Stomach smooth muscle (tissue), 2 donors: ENCODE results near the gene PCDHAC2.

ENCODE experiments used
- H3K27ac ChIP-seq: one replicate; pipeline ENCODE4 v1.7.0; 2013; ENCODE audit warnings: mild to moderate bottlenecking, low read length, inconsistent platforms
- H3K27me3 ChIP-seq, 2 donors: one replicate each; pipeline ENCODE4 v1.7.0; 2013; ENCODE audit warnings: low read length in 2 of 2; ENCODE audit not compliant: insufficient read depth in 2 of 2, control insufficient read depth in 1 of 2
- H3K36me3 ChIP-seq, 2 donors: one replicate each; pipeline ENCODE4 v1.7.0; 2013; ENCODE audit warnings: low read length in 2 of 2; ENCODE audit not compliant: control insufficient read depth in 2 of 2, insufficient read depth in 2 of 2
- H3K4me1 ChIP-seq: one replicate; pipeline ENCODE4 v1.7.0; 2013; ENCODE audit warnings: low read length; ENCODE audit not compliant: control insufficient read depth, insufficient read depth
- H3K4me3 ChIP-seq, 2 donors: one replicate each; pipeline ENCODE4 v1.7.0; 2013; ENCODE audit warnings: low read length in 2 of 2
- H3K9ac ChIP-seq, 2 donors: one replicate each; pipeline ENCODE4 v1.7.0; 2013; ENCODE audit warnings: low read length in 2 of 2, mild to moderate bottlenecking in 1 of 2
- H3K9me3 ChIP-seq, 2 donors: one replicate each; pipeline ENCODE4 v1.7.0; 2013; ENCODE audit warnings: low read length in 2 of 2; ENCODE audit not compliant: control insufficient read depth in 2 of 2
- donor health status: healthy.
- donor health status: Pancreatic carcinoma.

Gene PCDHAC2

DNA sequence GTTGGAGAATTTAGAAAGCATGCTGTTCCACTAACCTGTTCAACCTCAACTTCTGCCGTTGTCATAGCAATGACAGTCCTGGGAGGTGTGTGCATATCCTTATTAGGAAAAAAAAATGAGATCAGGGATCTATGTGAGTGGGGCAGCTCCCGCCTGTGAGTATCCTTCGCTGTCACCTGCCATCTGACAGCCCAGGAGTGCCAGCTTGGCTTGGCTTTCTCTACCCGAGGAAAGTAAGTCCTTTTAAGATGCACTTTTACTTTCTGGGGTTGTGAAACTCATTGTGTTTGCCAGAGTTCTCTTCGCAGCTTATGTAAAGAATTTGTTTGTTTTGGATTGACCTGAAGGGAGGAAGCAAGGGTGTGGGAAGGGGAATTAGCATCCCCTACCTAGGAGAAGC lies 21.8 kb downstream of the PCDHAC2 start:
- H3K9ac ChIP-seq = no peak overlapping the region
- no peak overlapping the region for H3K27ac ChIP-seq
- no peaks in the 10 kb centered on the region for H3K9me3 ChIP-seq
- no peak overlapping the region for H3K4me3 ChIP-seq
- peaks cover 0 to 2% of the 10 kb centered on the region in 2 donors for H3K27me3 ChIP-seq
- no peaks in the 10 kb centered on the region for H3K4me1 ChIP-seq
- H3K36me3 ChIP-seq = no peaks in the 10 kb centered on the region

DNA sequence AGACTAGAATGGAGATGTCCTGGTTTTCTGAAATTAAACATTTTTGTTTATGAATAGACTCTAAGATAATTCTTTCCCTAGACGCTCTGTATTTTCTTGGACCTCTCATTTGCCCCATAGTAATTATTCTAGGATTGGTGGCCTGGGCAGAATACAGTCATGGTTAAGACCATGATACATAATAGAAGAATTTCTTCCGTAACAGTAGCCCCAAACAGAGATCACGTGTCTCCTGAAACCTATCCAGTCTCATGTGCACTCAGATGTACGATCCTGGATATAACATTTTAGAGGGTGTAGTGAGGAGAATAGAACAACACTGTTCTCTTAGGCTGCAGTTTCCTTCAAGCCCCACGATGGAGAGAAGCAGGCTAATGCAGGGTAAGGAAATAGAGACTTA lies 22.3 kb downstream of the PCDHAC2 start:
- H3K4me1 ChIP-seq = no peaks in the 10 kb centered on the region

DNA sequence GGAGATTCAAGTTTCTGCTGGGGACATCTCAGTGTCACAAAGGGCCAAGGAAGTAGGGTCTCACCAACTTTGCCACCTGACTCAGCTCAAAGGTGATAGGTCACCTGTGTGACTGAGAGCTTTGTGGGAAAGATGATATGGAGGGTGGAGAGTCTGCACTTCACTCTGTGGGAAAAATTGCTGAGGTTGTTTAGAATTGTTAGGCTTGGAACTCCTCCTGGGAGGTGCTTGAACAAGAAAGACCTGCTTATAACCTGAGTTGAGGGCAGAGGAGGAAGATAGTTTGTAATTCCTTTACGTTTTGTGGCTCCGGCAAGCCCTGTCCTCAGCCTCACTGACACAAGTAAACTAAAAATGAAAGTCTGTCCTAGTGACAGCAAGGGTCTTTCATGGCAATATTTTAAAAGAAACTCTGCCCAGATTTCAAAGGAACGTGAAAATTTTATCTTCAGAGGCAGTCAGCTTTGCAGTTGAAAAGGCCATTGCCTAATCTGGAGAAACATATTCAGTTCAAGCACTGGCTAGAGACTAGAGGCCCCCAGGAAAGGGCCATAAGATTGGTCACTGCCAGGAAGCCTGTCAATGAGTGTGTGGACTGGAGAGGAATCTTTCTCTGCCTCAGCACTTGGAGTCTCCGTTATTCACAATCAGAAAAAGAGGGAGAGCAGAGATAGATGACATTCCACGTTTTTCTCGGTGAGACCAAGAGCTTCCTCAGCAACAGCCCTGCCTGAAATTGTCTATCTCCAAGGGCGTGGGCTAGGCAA lies 23.2 kb downstream of the PCDHAC2 start:
- H3K27me3 ChIP-seq = peaks cover 0 to 2% of the 10 kb centered on the region in 2 donors
- H3K4me1 ChIP-seq = no peaks in the 10 kb centered on the region
- H3K27ac ChIP-seq = no peak overlapping the region
- no peak overlapping the region for H3K9ac ChIP-seq
- no peaks in the 10 kb centered on the region for H3K36me3 ChIP-seq
- no peak overlapping the region for H3K4me3 ChIP-seq
- no peaks in the 10 kb centered on the region for H3K9me3 ChIP-seq

More for the DNA sequence above, 22.3 kb downstream of the PCDHAC2 start:
- Histone ChIP-seq H3K4me3 (no peak overlapping the region), H3K9me3 (no peaks in the 10 kb centered on the region), H3K9ac (no peak overlapping the region), H3K36me3 (no peaks in the 10 kb centered on the region), H3K27me3 (peaks cover 0 to 2% of the 10 kb centered on the region in 2 donors), H3K27ac (no peak overlapping the region)

DNA sequence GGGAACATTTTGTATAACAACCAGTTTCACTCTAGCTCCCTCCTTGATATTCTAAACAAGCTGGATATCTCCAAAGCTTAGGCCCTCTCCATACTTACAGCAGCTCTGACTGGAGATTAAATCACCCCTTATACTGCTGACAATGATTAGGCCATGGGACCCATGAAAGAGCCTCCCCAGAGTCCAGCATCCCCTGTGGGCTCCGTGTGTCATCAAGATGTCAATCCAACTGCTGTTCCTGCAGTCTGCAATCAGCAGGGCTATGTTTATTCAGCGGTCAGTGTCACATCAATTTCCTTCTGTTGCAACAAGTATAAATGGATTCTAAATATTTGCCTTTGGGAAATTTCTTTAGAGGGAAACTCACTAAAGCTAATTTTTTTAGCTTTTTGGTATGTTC lies 26.6 kb downstream of the PCDHAC2 start:
- no peak overlapping the region for H3K9ac ChIP-seq
- H3K27ac ChIP-seq = no peak overlapping the region
- H3K27me3 ChIP-seq = peaks cover 0 to 2% of the 10 kb centered on the region in 2 donors
- H3K4me3 ChIP-seq = no peak overlapping the region
- no peaks in the 10 kb centered on the region for H3K36me3 ChIP-seq
- no peaks in the 10 kb centered on the region for H3K4me1 ChIP-seq
- H3K9me3 ChIP-seq = no peaks in the 10 kb centered on the region

DNA sequence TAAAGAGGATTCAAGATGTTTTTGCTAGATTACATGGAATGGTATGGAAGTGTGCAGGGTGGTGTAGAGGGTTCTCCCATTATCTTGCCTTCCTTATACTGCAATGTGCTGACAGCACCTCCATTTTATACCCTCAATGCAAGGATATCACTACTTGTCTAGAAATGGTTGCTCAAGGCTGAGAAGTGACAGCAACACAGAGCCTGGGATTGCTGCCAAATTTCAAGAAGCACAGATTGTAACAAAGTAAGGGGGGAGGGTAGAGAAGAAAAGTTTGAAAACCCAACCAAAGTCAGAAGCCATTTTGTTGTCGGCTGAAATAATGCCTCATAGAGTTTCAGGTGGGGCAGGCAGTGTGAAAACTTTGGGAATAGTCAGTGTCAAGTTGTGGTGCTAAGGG lies 29.8 kb downstream of the PCDHAC2 start:
- Histone ChIP-seq H3K9me3 (no peaks in the 10 kb centered on the region), H3K4me1 (no peaks in the 10 kb centered on the region), H3K9ac (no peak overlapping the region), H3K4me3 (no peak overlapping the region), H3K27ac (no peak overlapping the region), H3K27me3 (peaks cover 0 to 4% of the 10 kb centered on the region in 2 donors), H3K36me3 (no peaks in the 10 kb centered on the region)

DNA sequence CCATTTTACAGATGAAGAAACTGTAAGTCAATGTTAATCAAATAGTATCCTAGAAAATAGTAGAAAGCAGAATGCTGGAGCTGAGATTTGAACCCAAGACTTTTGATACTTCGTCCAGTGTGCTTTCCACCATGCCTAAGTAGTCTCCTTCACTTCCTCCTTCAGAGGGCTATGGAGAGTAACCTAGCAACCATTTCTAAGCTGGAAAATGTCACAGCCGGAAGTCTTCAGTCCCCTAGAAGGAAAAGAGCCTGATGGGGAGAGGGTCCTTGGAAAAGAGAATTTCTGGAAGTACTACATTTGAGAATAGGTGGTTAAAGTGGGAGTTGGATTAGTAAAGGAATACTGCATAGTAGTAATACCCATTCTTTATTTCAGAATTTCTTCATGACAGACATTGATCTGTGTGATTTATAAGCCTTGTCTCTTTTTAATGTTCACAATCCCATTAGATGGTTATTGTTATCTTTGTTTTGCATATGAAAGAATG lies 32.7 kb downstream of the PCDHAC2 start:
- Histone ChIP-seq H3K9ac (no peak overlapping the region), H3K27me3 (peaks cover 4 to 5% of the 10 kb centered on the region in 2 donors), H3K4me1 (peaks cover 8% of the 10 kb centered on the region), H3K4me3 (no peak overlapping the region), H3K9me3 (no peaks in the 10 kb centered on the region), H3K36me3 (no peaks in the 10 kb centered on the region), H3K27ac (no peak overlapping the region)

DNA sequence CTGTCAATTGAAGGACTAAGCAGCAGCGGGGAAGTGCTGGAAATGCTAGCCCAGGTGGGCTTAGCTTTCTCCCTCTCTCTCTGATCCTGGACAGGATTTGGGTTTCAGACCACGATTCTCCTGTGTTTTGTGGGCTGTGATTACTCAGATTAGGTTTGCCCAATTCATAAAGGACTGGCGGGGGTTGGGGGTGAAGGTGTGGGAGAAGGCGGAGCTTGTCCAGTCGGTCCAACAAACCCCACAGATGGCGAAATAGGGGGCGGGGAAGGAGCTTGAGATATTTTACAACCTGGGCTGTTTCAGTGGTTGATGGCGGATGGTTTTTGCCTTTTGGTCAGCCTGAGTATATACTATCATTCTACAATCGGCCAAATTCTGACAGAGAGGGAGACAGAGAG lies 35.2 kb downstream of the PCDHAC2 start:
- H3K9ac ChIP-seq = no peak overlapping the region
- H3K4me3 ChIP-seq = peak overlapping the region in 1 of 2 donors; percentile 60
- H3K4me1 ChIP-seq = peaks cover 8% of the 10 kb centered on the region
- H3K27ac ChIP-seq = no peak overlapping the region
- H3K27me3 ChIP-seq = peaks cover 4 to 5% of the 10 kb centered on the region in 2 donors
- no peaks in the 10 kb centered on the region for H3K36me3 ChIP-seq
- no peaks in the 10 kb centered on the region for H3K9me3 ChIP-seq

DNA sequence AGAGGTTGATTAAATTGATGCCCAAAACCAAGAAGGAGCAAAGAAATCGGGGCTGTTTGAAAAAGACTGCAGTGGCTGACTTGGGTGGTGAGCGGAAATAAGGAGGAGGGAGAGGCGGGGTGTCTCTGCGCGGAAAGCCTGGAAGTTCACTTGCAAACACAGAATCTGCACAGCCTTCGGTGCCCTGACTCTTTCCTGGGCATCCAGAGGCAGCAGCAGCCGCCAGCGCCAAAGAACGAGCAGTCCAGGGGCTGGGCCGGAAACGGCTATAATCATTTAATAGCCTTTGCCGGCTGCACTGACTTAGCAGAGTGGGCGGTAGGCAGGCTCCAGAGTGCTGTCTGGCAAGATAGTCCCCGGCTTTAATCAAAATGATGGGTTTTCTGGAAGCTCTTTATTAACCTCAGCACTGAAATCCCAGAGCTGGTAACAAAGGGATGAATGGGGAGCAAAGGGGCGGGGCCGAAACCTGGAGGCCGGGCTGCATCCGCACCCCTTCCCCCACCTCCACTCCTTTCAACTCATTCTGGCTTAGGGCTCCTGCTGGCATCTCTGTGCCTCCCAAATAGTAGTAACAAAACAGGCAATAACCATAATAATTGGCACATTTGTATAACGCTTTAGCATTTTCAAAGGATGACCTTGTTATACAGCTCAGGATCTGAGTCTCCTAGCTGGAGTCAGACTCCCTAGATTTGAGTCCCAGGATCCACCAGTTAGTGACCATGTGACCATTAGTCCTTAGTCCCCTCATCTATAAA lies 35.7 kb downstream of the PCDHAC2 start:
- H3K4me1 ChIP-seq = peaks cover 8% of the 10 kb centered on the region
- H3K27me3 ChIP-seq = peaks cover 4 to 5% of the 10 kb centered on the region in 2 donors
- H3K4me3 ChIP-seq = peak overlapping the region in 1 of 2 donors; percentile 60
- no peaks in the 10 kb centered on the region for H3K36me3 ChIP-seq
- no peaks in the 10 kb centered on the region for H3K9me3 ChIP-seq
- H3K27ac ChIP-seq = no peak overlapping the region
- no peak overlapping the region for H3K9ac ChIP-seq

DNA sequence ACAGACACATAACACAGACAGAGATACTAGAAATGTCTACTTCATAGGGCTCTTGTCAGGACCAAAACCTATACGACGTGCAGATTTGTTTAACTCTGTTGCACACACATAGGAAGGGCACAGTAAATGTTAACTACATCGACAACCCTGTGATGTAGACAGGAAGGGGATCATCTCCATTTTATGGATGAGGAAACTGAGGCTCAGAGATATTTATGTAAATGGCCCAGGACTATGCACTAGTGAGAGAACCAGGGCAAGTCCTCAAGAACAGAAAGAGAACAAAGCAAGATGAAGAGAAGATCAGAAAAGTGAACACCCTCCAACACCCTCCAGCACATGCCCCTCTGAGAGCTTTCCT lies 36.3 kb downstream of the PCDHAC2 start:
- Histone ChIP-seq H3K9me3 (no peaks in the 10 kb centered on the region), H3K27me3 (peaks cover 4 to 5% of the 10 kb centered on the region in 2 donors), H3K9ac (no peak overlapping the region), H3K36me3 (no peaks in the 10 kb centered on the region), H3K4me1 (peaks cover 8% of the 10 kb centered on the region), H3K4me3 (no peak overlapping the region), H3K27ac (no peak overlapping the region)

DNA sequence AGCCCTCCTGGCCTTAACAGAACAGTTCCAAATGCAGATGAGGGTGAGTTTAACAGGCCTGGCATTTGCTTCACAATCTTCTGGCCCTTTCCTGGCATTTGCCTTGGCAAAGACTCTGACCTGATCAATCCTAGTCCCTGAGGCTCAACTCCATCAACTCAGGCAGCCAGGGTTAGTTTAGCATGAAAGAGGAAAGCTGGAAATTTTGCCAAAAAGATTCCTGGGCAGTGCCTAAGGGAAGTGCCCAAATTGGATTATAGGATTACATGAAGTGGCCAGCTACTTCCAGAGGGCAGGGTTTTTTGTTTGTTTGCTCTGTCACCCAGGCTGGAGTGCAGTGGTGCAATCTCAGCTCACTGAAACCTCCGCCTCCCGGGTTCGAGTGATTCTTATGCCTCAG lies 36.8 kb downstream of the PCDHAC2 start:
- H3K27me3 ChIP-seq = peaks cover 4 to 5% of the 10 kb centered on the region in 2 donors
- H3K27ac ChIP-seq = no peak overlapping the region
- H3K4me1 ChIP-seq = peaks cover 8% of the 10 kb centered on the region
- H3K36me3 ChIP-seq = no peaks in the 10 kb centered on the region
- H3K4me3 ChIP-seq = no peak overlapping the region
- no peak overlapping the region for H3K9ac ChIP-seq
- H3K9me3 ChIP-seq = no peaks in the 10 kb centered on the region
